Measurements from ENCODE around the gene SPATA17.

The SPATA17 gene

GRCh38 chr1:217867446-217867995 is 236.4 kb downstream of the SPATA17 start:
- no peak for TF ChIP-seq POU2F2 (IDR thresholded peaks at IDR 0.05; ENCODE audit: low read depth, low read length)
- TF ChIP-seq POLR2AphosphoS5 (IDR thresholded peaks at IDR 0.05; ENCODE audit: low read depth, low read length), result no peak
- TF ChIP-seq POLR2A (IDR thresholded peaks at IDR 0.05; ENCODE audit: low read depth, low read length), result no peak
- TF ChIP-seq SPI1 (IDR thresholded peaks at IDR 0.05; ENCODE audit: low read depth, low read length), result no peak
- no peak for TF ChIP-seq PAX5 (IDR thresholded peaks at IDR 0.05; ENCODE audit: insufficient read depth, low read length, severe bottlenecking)
- TF ChIP-seq TAF1 (IDR thresholded peaks at IDR 0.05; ENCODE audit: low read depth, low read length), result no peak
- DNase-seq (ENCODE audit: insufficient read length, low spot score) (no peak), FAIRE-seq (no peak)

GRCh38 chr1:217871955-217872354 is 240.8 kb downstream of the SPATA17 start:
- no peak for DNase-seq (ENCODE audit: insufficient read length, low spot score)
- TF ChIP-seq POU2F2 (IDR thresholded peaks at IDR 0.05; ENCODE audit: low read depth, low read length) (no peak), SPI1 (IDR thresholded peaks at IDR 0.05; ENCODE audit: low read depth, low read length) (no peak), TAF1 (IDR thresholded peaks at IDR 0.05; ENCODE audit: low read depth, low read length) (no peak), POLR2AphosphoS5 (IDR thresholded peaks at IDR 0.05; ENCODE audit: low read depth, low read length) (no peak), PAX5 (IDR thresholded peaks at IDR 0.05; ENCODE audit: insufficient read depth, low read length, severe bottlenecking) (no peak), POLR2A (IDR thresholded peaks at IDR 0.05; ENCODE audit: low read depth, low read length) (no peak)
- FAIRE-seq, result no peak

GRCh38 chr1:217875229-217875628 is 244.1 kb downstream of the SPATA17 start:
- no peak for DNase-seq (ENCODE audit: insufficient read length, low spot score)
- no peak for FAIRE-seq
- TF ChIP-seq POLR2AphosphoS5 (IDR thresholded peaks at IDR 0.05; ENCODE audit: low read depth, low read length) (no peak), SPI1 (IDR thresholded peaks at IDR 0.05; ENCODE audit: low read depth, low read length) (no peak), POU2F2 (IDR thresholded peaks at IDR 0.05; ENCODE audit: low read depth, low read length) (no peak), PAX5 (IDR thresholded peaks at IDR 0.05; ENCODE audit: insufficient read depth, low read length, severe bottlenecking) (no peak), POLR2A (IDR thresholded peaks at IDR 0.05; ENCODE audit: low read depth, low read length) (no peak), TAF1 (IDR thresholded peaks at IDR 0.05; ENCODE audit: low read depth, low read length) (no peak)

GRCh38 chr1:217876401-217876800 is 245.3 kb downstream of the SPATA17 start:
- FAIRE-seq (no peak), DNase-seq (ENCODE audit: insufficient read length, low spot score) (no peak)
- no peak for TF ChIP-seq SPI1 (IDR thresholded peaks at IDR 0.05; ENCODE audit: low read depth, low read length)
- TF ChIP-seq PAX5 (IDR thresholded peaks at IDR 0.05; ENCODE audit: insufficient read depth, low read length, severe bottlenecking), result no peak
- TF ChIP-seq POLR2AphosphoS5 (IDR thresholded peaks at IDR 0.05; ENCODE audit: low read depth, low read length), result no peak
- no peak for TF ChIP-seq POU2F2 (IDR thresholded peaks at IDR 0.05; ENCODE audit: low read depth, low read length)
- TF ChIP-seq TAF1 (IDR thresholded peaks at IDR 0.05; ENCODE audit: low read depth, low read length), result no peak
- no peak for TF ChIP-seq POLR2A (IDR thresholded peaks at IDR 0.05; ENCODE audit: low read depth, low read length)

- TF ChIP-seq SPI1 (IDR thresholded peaks at IDR 0.05; ENCODE audit: low read depth, low read length) (no peak), POU2F2 (IDR thresholded peaks at IDR 0.05; ENCODE audit: low read depth, low read length) (no peak), PAX5 (IDR thresholded peaks at IDR 0.05; ENCODE audit: insufficient read depth, low read length, severe bottlenecking) (no peak), POLR2A (IDR thresholded peaks at IDR 0.05; ENCODE audit: low read depth, low read length) (no peak), TAF1 (IDR thresholded peaks at IDR 0.05; ENCODE audit: low read depth, low read length) (no peak), POLR2AphosphoS5 (IDR thresholded peaks at IDR 0.05; ENCODE audit: low read depth, low read length) (no peak)
- DNase-seq (ENCODE audit: insufficient read length, low spot score) (no peak), FAIRE-seq (no peak)
These were observed 245.8 kb downstream of the SPATA17 start for GRCh38 chr1:217876896-217877295.

GRCh38 chr1:217881131-217881543 is 250.0 kb downstream of the SPATA17 start:
- FAIRE-seq (no peak), DNase-seq (ENCODE audit: insufficient read length, low spot score) (no peak)
- TF ChIP-seq PAX5 (IDR thresholded peaks at IDR 0.05; ENCODE audit: insufficient read depth, low read length, severe bottlenecking) (no peak), POLR2AphosphoS5 (IDR thresholded peaks at IDR 0.05; ENCODE audit: low read depth, low read length) (no peak), TAF1 (IDR thresholded peaks at IDR 0.05; ENCODE audit: low read depth, low read length) (no peak), POLR2A (IDR thresholded peaks at IDR 0.05; ENCODE audit: low read depth, low read length) (no peak), SPI1 (IDR thresholded peaks at IDR 0.05; ENCODE audit: low read depth, low read length) (no peak), POU2F2 (IDR thresholded peaks at IDR 0.05; ENCODE audit: low read depth, low read length) (no peak)

GRCh38 chr1:217881607-217882332 is 250.6 kb downstream of the SPATA17 start:
- DNase-seq (ENCODE audit: insufficient read length, low spot score) (no peak), FAIRE-seq (no peak)
- TF ChIP-seq PAX5 (IDR thresholded peaks at IDR 0.05; ENCODE audit: insufficient read depth, low read length, severe bottlenecking), result no peak
- TF ChIP-seq POU2F2 (IDR thresholded peaks at IDR 0.05; ENCODE audit: low read depth, low read length), result no peak
- no peak for TF ChIP-seq POLR2AphosphoS5 (IDR thresholded peaks at IDR 0.05; ENCODE audit: low read depth, low read length)
- no peak for TF ChIP-seq POLR2A (IDR thresholded peaks at IDR 0.05; ENCODE audit: low read depth, low read length)
- TF ChIP-seq SPI1 (IDR thresholded peaks at IDR 0.05; ENCODE audit: low read depth, low read length), result no peak
- no peak for TF ChIP-seq TAF1 (IDR thresholded peaks at IDR 0.05; ENCODE audit: low read depth, low read length)

- FAIRE-seq, result no peak
- no peak for TF ChIP-seq PAX5 (IDR thresholded peaks at IDR 0.05; ENCODE audit: insufficient read depth, low read length, severe bottlenecking)
- TF ChIP-seq POLR2A (IDR thresholded peaks at IDR 0.05; ENCODE audit: low read depth, low read length), result no peak
- TF ChIP-seq SPI1 (IDR thresholded peaks at IDR 0.05; ENCODE audit: low read depth, low read length), result no peak
- no peak for TF ChIP-seq TAF1 (IDR thresholded peaks at IDR 0.05; ENCODE audit: low read depth, low read length)
- TF ChIP-seq POLR2AphosphoS5 (IDR thresholded peaks at IDR 0.05; ENCODE audit: low read depth, low read length), result no peak
- TF ChIP-seq POU2F2 (IDR thresholded peaks at IDR 0.05; ENCODE audit: low read depth, low read length), result no peak
- DNase-seq (ENCODE audit: insufficient read length, low spot score), result no peak
These were observed 254.0 kb downstream of the SPATA17 start for GRCh38 chr1:217885181-217885580.

- TF ChIP-seq POLR2AphosphoS5 (IDR thresholded peaks at IDR 0.05; ENCODE audit: low read depth, low read length) (no peak), PAX5 (IDR thresholded peaks at IDR 0.05; ENCODE audit: insufficient read depth, low read length, severe bottlenecking) (no peak), POU2F2 (IDR thresholded peaks at IDR 0.05; ENCODE audit: low read depth, low read length) (no peak), SPI1 (IDR thresholded peaks at IDR 0.05; ENCODE audit: low read depth, low read length) (no peak)
- DNase-seq (ENCODE audit: insufficient read length, low spot score) (no peak), FAIRE-seq (no peak)
These were observed 257.2 kb downstream of the SPATA17 start for GRCh38 chr1:217888328-217888727.

Measured in GM12891 (cell line).